ENCODE data around the gene ESR1.
A peak's percentile ranks its signal among the peaks of the same experiment; 100 is the strongest.

Gene ESR1

GRCh38 chr6:152078804-152079203 lies 271.3 kb downstream of the ESR1 start:
- DNase-seq (ENCODE audit: low read depth, low spot score), result no peak
- TF ChIP-seq CTCF (IDR thresholded peaks at IDR 0.05; ENCODE audit: low read depth, low read length), result no peak
- in situ Hi-C loops (cut with HindIII; ENCODE audit: low sequenced_read_pairs), result no loop called here
- no peak overlapping the region for H3K4me3 ChIP-seq (ENCODE audit: low read depth, low read length)

- no peak for DNase-seq (ENCODE audit: low read depth, low spot score)
- TF ChIP-seq CTCF (IDR thresholded peaks at IDR 0.05; ENCODE audit: low read depth, low read length), result no peak
- H3K4me3 ChIP-seq (ENCODE audit: low read depth, low read length), result no peak overlapping the region
- in situ Hi-C loops (cut with HindIII; ENCODE audit: low sequenced_read_pairs), result no loop called here
Measured at GRCh38 chr6:152085451-152085921, 278.0 kb downstream of the ESR1 start.

- in situ Hi-C loops (cut with HindIII; ENCODE audit: low sequenced_read_pairs), result no loop called here
- H3K4me3 ChIP-seq (ENCODE audit: low read depth, low read length), result no peak overlapping the region
- no peak for DNase-seq (ENCODE audit: low read depth, low spot score)
- TF ChIP-seq CTCF (IDR thresholded peaks at IDR 0.05; ENCODE audit: low read depth, low read length), result no peak
Measured at GRCh38 chr6:152086223-152086873, 278.9 kb downstream of the ESR1 start.

- in situ Hi-C loops (cut with HindIII; ENCODE audit: low sequenced_read_pairs), result no loop called here
- TF ChIP-seq CTCF (IDR thresholded peaks at IDR 0.05; ENCODE audit: low read depth, low read length), result no peak
- DNase-seq (ENCODE audit: low read depth, low spot score), result peak; percentile 63
- no peak overlapping the region for H3K4me3 ChIP-seq (ENCODE audit: low read depth, low read length)
Measured at GRCh38 chr6:152087096-152087495, 279.6 kb downstream of the ESR1 start.

DNA sequence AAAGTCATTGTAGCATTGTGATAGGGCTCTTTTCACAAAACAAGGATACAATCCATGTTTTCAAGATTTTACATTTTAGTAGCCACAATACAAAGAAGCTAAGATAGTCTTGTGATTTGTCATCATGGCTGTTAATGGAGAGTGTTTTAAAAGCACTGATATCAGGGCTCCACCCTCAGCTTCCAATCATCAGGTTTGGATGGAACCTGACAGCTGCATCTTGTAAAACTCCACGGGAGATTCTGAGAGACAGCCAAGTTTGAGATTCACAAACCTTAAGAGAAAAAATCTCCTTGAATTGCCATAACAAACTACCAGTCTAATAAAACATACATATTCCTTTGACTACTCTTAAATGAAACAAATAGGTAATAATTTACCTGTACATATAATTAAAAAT lies 280.2 kb downstream of the ESR1 start:
- no peak overlapping the region for H3K4me3 ChIP-seq (ENCODE audit: low read depth, low read length)
- DNase-seq (ENCODE audit: low read depth, low spot score), result no peak
- in situ Hi-C loops (cut with HindIII; ENCODE audit: low sequenced_read_pairs), result no loop called here
- no peak for TF ChIP-seq CTCF (IDR thresholded peaks at IDR 0.05; ENCODE audit: low read depth, low read length)

- no peak overlapping the region for H3K4me3 ChIP-seq (ENCODE audit: low read depth, low read length)
- in situ Hi-C loops (cut with HindIII; ENCODE audit: low sequenced_read_pairs), result no loop called here
- TF ChIP-seq CTCF (IDR thresholded peaks at IDR 0.05; ENCODE audit: low read depth, low read length), result no peak
- DNase-seq (ENCODE audit: low read depth, low spot score), result peak; percentile 56
Measured at GRCh38 chr6:152089992-152090391, 282.5 kb downstream of the ESR1 start.

Measured in astrocyte of the spinal cord (primary cell).